HG02885 (cell line): ENCODE results near the gene TMED6.
A peak's percentile ranks its signal among the peaks of the same experiment; 100 is the strongest.
"Not testable (repeated sequence)": the region's sequence is repeated elsewhere in the genome, so short reads cannot be mapped to it uniquely, and the experiment has no call there.

Source experiments
- ATAC-seq: cut with Tn5 transposase; IDR thresholded peaks from one replicate; pipeline ENCODE4 v1.9.1; 2021; ENCODE audit warnings: mild to moderate bottlenecking; ENCODE audit not compliant: unreplicated experiment, poor library complexity

TMED6 gene

DNA sequence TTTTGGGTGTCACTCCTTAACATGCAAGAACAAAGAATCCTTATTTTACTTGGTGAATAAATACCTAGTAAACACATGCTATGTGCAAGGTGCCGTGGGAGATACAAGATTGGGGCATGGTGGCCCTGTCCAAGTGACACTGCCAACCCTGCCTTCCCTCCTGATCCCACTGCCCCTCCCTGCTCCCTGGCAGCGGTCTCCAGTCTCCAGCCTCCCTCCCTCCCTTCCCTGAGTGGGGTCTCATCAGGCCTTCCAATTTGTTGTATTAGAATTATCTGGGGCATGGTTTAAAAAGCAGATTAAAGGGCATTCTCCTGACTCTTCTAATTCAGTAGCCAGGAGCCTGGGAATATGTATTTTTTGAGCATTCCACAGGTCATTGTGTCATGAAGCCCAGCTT is 12.5 kb upstream of the TMED6 start:
- no peak for ATAC-seq

DNA sequence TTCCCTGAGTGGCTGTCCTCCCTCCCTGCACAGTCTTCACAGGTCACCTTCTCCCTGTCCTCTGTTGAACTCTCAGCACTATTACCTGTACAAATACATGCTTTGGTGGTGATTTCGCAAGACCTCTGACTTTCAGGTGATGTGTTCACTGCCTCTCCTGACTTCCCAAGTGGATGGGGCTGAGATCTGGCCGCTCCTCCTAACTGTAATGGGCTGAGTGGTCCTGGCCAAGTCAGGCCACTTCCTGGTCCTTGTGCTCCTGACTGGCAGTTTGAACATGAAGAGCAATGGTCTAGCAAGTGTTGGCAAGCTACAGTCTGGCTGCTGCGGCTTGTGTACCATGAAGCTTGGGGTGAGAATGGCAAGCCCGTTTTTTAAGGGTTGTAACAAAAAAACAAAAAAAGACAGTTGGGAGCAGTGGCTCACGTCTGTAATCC is 11.7 kb upstream of the TMED6 start:
- no peak for ATAC-seq

DNA sequence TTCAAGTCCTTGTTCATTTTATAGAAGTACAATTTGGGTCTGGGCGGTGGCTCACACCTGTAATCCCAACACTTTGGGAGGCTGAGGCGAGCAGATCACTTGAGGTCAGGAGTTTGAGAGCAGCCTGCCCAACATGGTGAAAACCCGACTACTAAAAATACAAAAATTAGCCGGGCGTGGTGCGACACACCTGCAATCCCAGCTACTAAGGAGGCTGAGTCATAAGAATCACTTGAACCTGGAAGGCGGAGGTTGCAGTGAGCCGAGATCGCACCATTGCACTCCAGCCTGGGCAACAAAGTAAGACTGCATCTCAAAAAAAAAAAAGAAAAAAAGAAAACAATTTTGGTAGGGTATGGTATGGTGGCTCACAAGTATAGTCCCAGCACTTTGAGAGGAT is 8.5 kb upstream of the TMED6 start:
- ATAC-seq, result not testable (repeated sequence)

DNA sequence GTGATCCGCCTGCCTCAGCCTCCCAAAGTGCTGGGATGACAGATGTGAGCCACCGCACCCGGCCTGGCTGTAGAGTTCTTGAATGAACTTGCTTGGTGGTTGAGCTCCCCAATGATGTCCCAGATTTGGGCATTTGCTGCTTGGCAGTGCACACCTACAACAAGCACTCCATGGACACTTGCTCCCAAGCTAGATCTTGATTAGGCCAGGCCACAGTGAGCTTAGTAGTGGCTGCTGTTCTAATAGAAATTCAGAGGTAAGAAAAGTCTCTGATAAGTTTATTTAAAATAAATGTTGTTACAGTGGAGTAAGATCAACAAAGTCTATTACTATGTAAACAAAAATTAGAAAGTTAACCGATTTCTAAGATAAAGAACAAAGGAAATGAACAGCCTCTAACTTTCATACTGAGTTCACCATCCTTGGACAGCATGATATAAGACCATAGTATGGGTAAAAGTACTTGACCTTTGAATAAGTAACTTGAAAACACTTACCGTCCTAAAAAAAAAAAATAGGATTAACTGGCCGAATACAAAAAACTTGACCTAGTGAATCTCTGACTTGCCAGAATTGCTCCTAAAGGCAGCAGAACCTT is 951 bp downstream of the TMED6 start:
- no peak for ATAC-seq

DNA sequence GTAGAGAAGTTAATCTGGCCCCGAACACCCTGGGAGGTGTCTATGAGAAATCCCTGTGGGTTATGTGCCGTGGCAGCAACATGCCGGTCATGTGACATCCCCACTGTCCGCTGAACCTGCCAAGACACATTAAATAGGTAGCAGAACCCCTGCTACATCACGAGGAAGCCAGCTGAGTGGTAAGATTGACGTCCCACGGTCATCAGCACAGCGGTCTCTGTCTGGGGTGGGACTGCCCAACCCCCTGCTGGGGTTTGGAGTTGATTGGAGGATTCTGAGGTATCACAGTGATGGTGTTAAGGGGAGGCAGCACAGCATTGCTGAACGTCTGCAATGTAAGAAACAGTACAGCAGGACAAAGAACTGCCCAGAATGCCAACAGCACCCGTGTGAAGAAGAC is 2.0 kb downstream of the TMED6 start:
- ATAC-seq, result no peak

- no peak for ATAC-seq
Measured at GRCh38 chr16:69348222-69348621, 3.4 kb downstream of the TMED6 start.

- ATAC-seq, result no peak
Measured at GRCh38 chr16:69346683-69347082, 4.9 kb downstream of the TMED6 start.

GRCh38 chr16:69345923-69346322 is 5.7 kb downstream of the TMED6 start:
- no peak for ATAC-seq

GRCh38 chr16:69344171-69344570 is 7.4 kb downstream of the TMED6 start:
- no peak for ATAC-seq

GRCh38 chr16:69340095-69340644 is 11.4 kb downstream of the TMED6 start:
- ATAC-seq, result no peak

DNA sequence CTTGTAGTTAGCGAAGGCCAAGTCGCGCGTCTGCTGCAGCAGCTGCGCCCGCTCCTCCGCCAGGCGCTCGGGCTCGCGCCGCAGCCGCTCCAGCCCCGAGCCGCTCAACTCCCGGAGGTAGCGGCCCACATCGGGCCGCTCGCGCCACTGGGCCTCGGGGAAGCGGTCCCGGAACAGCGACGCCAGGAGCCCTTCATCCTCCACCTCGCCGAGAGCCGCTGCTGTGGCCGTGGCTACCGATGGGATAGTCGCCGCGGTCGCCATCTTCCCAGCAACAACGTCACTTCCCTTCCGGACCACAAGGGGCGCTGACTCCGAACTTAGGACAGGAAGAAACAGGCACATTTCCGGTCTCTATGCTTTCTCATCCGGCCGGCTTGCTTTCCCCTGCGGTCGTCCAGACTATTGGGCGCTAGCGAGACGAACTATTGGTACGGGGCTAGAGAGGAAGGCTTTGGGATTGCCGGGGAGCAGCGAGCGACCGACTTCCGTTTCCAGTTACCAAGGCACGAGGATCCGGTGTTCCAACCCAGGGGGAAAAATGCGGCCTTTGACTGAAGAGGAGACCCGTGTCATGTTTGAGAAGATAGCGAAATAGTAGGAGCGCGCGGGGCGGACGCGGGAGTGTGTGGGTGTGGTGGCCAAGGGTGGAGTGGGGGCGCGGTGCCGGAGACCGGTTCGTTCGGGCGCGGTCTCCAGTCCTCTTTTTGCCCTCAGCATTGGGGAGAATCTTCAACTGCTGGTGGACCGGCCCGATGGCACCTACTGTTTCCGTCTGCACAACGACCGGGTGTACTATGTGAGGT is 12.1 kb downstream of the TMED6 start, which contains the start of the genes COG8 and NIP7:
Gene COG8, minus strand, starts transcription at position 276 of the 806 bp plus-strand sequence. Its CDS starts 12 bp downstream, at position 264.
Gene NIP7, plus strand, starts transcription at position 484 of the 806 bp plus-strand sequence. Its CDS starts 58 bp downstream, at position 542.
- peak; percentile 89 for ATAC-seq

GRCh38 chr16:69338557-69339288 is 12.9 kb downstream of the TMED6 start:
- ATAC-seq, result no peak

GRCh38 chr16:69334696-69335095 is 16.9 kb downstream of the TMED6 start:
- ATAC-seq, result no peak

GRCh38 chr16:69330286-69331109 is 21.1 kb downstream of the TMED6 start, which contains the start of gene PDF:
PDF (minus strand) TSS chr16:69330588; CDS start chr16:69330570, 18 bp downstream.
- ATAC-seq, result peak; percentile 92

DNA sequence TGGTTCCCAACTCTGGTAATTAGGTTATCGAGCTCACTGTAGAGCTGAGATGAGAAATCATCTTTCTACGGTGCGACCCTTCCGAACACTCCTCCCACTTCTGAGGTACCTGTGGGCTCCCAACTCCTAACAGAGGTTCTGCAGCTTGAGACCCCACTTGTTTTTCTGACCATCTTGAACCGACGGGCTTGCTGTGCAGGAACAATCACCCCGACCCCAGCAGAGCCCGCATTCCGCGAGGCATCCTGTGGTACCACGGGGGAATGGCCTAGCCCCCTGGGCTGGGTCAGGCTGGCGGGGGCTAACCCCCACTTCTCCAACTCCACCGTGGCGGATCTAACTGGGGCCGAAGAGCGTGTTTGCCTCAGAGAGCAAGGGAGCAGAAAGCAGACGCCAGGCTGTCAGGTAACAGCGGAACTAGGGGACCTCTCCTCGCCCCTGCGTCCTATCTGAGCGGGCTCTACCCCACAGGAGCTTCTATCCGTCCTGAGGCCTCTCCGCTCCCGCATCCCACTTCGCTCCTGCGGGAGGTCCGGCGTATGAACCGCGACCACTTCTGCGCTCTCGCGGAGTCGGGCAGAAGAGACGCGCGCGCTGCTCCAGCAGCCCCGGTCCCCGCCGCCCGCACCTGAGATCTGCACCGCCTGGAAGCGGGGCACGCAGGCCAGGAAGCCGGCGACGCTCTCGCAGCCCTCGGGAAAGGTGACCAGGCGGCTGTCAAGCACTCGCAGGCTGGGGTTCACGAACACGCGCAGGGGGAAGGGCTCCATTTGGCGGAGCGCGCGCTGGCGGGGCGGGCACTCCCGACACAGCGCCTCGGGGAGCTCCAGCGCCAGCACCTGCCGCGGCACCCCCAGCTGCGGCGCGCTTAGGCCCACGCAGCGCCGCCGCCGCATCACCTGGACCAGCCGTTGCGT is 22.0 kb downstream of the TMED6 start:
- ATAC-seq, result peak; percentile 43

GRCh38 chr16:69328854-69329316 is 22.7 kb downstream of the TMED6 start:
- no peak for ATAC-seq

DNA sequence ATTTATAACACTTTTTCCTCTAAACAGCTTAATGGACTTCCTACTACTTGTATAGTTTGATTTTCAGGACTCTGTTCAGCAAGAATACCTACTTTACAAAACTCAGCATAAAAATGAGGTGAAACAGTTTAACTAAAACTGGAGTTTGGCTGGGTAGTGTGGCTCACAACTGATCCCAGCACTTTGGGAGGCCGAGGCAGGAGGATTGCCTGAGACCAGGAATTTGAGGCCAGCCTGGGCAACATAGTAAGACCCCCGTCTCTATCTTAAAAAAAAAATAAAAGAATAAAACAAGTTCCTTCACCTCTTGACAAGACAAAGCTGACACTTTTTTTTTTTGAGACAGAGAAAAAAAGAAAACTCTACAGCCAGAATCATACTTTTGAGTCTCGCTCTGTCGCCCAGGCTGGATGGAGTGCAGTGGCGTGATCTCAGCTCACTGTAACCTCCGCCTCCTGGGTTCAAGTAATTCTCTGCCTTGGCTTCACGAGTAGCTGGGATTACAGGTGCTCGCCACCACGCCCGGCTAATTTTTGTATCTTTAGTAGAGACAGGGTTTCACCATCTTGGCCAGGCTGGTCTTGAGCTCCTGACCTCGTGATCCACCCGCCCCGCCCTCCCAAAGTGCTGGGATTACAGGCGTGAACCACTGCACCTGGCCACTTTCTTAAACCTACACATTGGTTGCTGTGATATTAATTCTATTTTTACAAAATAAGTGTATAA is 23.8 kb downstream of the TMED6 start:
- ATAC-seq, result no peak
